ENCODE data around the gene WNK2.
"Not testable (repeated sequence)": the region's sequence is repeated elsewhere in the genome, so short reads cannot be mapped to it uniquely, and the experiment has no call there.

The WNK2 gene

DNA sequence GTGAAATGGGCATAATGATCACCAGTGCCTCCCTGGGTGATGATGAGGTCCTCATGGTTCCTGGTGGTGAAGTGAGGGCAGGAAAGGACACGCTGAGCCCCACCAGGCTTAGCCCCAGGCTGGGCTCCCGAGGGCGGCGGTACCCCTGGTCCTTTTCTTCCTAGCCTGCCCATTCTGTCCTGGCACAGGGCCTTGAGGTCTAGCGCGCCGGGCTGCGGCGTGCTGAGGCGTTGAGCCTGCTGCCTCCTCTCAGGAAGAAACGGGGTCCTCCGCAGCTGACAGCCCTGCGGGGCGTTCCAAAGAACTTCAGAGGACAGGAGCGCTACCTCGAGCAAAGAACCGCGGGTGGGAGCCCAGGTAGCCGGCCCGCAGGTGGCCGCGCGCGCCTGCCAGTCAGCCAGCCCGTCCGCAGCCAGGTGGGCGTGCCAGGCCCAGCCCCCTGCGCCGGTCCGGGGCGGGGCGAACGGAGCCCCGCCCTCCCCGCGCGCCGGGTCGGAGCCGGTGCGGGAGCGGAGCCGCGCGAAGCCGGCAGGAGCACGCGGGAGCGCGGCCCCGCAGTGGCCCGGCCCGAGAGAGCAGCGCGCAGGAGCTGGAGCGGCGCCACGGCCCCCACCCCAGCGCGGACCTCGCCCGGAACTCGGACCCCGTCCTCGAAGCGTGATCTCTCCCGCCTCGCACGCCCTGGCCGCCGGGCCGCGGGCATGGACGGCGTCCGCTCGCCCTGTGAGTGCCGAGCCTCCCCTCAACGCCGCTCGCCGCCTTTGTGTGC lies at the start of gene WNK2:
TSS of gene WNK2 (plus strand) at position 477 of the 769 bp plus-strand sequence. CDS start 791 bp downstream, outside the sequence.
- DNase-seq (ENCODE audit: low read depth in 2 of 2): no peak

DNA sequence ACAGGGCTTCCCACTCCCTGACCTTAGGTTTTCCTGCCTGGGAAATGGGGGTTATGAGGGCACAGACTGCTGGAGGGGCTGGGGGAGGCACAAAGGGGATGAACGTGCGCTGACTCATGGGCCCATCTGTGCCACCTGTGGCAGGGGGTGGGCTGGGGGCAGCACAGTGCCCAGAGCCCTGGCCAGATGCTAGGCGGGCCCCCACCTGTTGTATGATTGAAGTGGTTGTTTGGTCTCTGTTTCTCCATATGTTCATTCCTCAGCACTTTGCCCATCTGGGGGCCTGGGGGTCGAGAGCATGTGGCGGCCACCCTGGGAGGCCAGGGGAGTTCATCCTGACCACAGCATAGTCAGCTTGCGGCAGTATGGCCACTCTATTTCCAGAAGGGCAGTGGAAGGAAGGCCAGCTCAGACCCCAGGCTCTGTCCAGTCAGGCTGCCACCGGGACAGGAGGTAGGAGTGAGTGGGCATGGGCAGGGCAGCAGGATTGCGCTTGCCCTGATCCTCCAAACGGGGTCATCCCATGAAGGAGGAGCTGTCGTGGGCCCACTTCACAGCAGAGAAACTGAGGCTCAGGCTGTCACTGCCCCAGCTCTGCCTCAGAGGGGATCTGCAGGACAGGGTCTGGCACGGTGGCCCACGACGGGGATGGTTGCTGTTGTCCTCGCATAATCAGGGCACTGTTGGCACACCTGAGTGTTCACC lies 49.0 kb upstream of the WNK2 start:
- DNase-seq (ENCODE audit: low read depth in 2 of 2): no peak

GRCh38 chr9:93136011-93136440 lies 47.9 kb upstream of the WNK2 start:
- no peak for DNase-seq (ENCODE audit: low read depth in 2 of 2)

DNA sequence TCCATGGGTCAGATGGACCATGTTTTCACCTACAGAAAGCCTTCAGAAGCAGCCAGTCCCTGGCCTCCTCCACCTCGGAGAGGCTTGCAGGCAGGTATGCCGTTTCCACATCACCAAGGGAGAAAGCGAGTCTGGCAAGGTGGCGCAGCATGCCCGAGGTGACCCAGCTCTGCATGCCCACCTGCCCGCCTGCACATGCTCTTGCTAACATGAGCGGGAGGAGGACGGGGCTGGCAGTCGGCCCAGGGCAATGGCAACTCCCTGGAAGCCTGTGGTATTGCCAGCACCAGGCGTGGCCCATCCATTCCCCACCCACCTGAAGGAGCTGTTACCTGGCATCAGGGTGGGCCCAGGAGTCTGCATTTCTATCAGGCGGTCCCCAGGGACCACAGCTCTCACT lies 46.6 kb upstream of the WNK2 start:
- no peak for DNase-seq (ENCODE audit: low read depth in 2 of 2)

DNA sequence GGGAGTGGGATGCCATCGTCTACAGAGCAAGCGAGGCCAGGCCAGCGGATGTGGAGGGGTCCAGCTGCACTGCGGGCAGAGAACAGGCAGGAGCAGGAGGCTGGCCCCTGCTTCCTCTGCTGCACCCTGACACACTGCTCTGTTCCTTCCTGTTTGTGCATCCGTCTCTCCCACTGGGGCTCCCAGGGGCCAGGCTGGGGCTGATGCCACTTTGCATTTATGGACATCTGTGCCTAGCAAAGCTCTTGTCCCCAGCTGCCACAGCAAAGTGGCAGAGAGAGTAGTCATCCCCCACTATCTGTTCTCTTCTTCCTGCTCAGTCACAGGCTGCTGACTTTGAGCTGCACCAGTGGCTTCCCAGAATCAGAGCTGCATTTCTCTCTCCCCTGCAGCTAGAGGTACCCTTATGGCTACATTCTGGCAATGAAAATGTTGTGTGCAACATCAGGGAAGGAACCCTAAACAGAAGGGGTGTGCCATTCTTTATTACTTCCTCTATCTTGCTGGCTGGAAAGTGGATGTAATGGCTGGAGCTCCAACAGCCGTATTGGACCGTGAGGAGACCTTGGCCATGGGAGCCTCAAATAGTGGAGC lies 45.7 kb upstream of the WNK2 start:
- no peak for DNase-seq (ENCODE audit: low read depth in 2 of 2)

DNA sequence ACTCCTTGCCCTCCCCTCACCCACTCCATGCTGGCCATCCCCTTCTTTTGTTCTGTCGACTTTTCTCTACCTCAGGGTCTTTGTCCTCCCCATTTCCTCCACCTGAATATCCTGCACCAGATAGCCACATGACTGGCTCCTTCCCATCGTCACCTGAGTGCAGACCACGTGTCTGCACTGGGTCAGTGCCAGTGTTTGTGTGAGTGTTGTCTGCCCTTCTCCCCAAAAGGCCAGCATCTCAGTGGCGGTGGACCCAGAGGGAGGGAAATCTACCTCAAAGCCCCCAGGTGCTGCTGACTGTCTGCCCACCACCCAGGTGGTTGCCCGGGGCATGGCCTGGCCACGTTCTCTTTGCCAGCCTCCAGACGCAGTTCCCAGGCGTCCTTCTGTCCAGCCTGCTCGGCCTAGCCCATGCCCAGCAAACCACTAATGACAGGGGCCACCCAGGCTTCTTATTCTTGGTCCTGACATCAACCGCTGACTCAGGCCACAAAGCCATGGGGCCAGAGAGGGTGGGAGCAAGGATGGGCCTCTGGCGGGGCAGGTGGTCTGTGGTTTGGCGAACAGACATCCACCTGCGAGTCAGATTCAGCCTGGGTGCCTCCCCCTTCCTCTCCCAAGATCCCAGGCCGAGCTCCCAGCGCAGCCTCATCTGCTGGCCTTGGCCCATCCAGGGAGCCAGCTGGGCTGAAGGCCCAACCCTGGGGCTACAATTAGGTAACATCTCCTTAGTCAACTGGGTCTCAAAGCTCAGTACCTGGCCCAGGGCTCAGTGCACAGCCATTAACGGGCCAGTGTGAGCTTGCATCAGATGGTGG lies 44.4 kb upstream of the WNK2 start:
- DNase-seq (ENCODE audit: low read depth in 2 of 2): no peak

GRCh38 chr9:93141771-93142483 lies 42.0 kb upstream of the WNK2 start:
- no peak for DNase-seq (ENCODE audit: low read depth in 2 of 2)

- no peak for DNase-seq (ENCODE audit: low read depth in 2 of 2)
Measured at GRCh38 chr9:93143830-93144530, 40.0 kb upstream of the WNK2 start.

GRCh38 chr9:93146696-93147095 lies 37.2 kb upstream of the WNK2 start:
- DNase-seq (ENCODE audit: low read depth in 2 of 2): not testable (repeated sequence)

GRCh38 chr9:93147632-93148031 lies 36.3 kb upstream of the WNK2 start:
- no peak for DNase-seq (ENCODE audit: low read depth in 2 of 2)

DNA sequence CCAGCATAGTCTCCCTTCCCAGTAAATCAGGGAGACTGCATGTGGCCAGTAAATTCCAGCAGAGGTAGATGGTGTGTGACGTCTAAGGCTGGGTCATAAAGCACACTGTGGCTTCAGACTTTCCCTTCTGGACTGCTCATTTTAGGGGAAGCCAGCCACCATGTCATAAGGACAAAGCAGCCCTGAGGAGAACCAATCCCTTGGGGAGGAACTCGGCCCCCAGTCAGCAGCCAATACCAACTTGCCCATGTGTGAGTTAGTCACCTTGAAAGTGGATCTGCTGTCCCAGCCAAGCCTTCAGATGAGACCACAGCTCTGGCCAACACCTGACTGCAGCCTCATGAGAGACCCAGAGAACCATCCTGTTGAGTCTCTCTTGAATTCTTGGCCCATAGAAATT lies 35.2 kb upstream of the WNK2 start:
- DNase-seq (ENCODE audit: low read depth in 2 of 2): no peak

GRCh38 chr9:93149361-93149760 lies 34.6 kb upstream of the WNK2 start:
- no peak for DNase-seq (ENCODE audit: low read depth in 2 of 2)

DNA sequence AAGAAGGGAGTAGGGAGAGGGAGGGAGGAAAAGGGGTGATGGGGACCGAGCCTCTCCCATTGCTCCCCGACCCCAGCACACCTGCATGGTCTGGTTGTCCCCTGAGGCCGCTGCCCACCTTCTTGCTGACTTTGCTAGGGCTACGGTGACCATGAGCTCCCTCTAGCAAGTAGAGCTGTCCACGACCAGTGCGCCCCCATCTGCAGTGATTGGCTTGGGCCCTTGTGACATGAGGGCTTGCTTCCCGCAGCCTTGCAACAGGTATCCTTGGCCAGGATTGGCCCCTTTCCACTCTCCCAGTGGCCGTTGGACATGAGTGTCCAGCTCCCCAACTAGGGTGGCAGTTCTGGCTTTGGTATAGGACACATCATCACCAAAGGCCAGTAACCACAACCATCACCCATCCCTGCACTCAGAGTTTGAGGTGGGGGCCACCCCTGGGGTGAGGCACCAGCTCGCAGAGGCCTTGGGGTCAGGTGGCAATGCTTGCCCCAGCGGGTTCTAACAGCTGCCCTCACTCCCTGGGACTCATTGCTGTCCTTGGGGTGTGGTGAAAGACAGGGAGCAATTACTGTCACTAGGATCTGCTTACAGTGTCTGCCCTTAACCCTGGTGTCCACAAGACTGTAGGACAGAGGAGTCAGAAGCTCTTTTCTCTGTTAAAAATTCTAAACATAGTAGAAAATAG lies 32.7 kb upstream of the WNK2 start:
- no peak for DNase-seq (ENCODE audit: low read depth in 2 of 2)

DNA sequence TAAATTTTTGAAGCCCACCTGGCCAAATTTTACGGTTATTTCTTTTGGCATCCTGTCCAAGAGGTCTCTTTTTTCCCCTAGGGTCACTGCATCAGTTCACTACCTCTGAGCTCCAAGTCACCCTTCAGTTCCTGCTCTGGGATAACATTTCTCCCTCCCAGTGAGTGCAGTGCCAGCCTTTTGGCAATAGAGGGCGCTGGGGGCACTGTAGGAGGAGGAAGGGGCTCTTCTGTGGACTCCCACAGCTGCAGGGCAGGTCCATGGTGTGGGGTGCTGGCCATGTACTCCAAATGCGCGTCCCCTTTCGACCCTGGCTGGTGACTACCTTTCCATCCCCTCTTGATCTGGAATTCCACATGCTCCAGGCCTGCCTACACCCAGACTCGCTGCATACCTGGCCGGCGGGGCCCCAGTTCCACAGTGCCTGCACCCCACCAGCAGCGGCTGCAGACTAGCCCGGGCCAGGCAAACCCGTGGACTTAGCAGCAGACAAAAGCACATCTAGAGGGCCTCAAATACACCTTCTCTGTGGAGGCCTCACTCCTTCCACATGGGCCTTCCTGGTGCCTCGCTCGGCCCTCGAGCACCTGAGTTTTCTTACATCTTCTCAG lies 29.5 kb upstream of the WNK2 start:
- DNase-seq (ENCODE audit: low read depth in 2 of 2): no peak

DNA sequence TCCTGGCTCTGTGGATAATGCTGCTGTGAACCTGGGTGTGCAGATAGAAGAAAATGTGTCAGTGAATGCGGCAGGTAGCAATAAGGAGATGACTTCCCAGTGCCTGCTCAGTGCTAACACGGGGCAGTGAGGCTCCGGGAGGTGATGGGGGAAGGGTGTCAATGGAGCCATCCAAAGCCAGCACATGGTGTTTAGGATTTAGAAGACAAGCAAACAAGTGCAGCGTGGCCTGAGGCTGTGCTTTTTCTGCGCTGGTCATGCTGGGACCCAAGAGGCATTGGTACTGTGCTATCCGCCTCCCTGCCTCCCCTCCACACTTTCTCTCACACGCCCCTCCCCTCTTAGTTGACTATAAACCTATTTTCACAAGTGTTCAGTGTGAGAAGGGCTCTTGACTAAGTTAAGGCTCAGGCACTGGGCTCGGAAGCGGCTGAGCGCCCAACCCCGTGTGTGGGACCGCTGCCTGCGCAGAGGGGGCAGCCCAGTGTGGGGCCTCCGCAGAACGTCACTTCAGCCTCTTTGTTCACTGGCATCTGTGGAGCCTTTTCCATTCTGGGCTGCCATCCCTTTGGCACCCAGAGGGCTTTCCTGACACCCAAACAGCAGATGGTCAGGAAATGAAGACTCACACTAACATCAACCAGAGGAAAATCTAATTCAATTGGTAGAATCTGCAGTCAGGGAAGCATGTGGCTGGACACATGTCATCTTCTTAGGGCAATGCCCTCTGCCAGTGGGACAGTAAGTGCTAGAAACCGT lies 28.0 kb upstream of the WNK2 start:
- DNase-seq (ENCODE audit: low read depth in 2 of 2): no peak

- no peak for DNase-seq (ENCODE audit: low read depth in 2 of 2)
Measured at GRCh38 chr9:93156475-93157008, 27.4 kb upstream of the WNK2 start.

DNA sequence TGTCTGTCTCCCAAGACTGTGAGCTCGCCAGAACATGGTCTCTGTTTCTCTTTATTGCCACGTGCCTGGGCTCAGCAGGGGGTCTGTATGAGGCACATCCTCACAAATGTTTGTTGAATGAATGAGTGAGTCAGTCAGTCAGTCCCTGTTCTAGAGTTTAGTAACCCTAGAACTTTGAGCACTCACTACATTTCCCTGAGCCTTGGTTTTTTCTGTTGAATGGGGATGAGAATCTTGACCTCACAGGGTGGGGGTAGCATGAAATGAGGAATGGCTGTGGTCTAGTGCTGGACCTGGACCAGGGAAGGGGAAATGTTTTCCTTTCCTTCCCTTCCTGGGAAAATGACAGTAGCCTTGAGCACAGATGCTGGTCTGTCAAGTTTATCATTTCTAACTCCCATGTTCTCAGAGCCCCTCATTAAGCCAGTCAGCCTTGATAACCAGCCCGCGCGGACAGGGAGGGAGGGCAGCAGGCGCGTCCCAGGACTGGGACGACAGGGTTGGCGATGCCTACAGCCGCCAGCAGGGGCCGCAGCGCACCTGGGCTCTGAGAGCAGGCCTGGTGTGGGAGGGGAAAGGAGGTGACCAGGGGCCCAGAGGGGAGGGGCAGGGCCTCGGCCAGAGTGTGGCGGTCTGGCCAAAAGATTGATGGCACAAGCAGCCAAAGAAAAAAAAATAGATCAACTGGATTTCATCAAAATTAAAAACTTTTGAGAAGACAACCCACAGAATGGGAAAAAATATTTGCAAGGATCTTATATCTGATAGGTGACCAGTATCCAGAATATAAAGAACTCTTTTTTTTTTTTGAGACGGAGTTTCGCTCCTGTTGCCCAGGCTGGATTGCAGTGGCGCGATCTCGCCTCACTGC lies 24.1 kb upstream of the WNK2 start:
- DNase-seq (ENCODE audit: low read depth in 2 of 2): peak; percentile 32 to 33

All from fibroblast of skin of left biceps (primary cell).